Measurements from ENCODE around the gene TBXAS1.

TBXAS1 gene

DNA sequence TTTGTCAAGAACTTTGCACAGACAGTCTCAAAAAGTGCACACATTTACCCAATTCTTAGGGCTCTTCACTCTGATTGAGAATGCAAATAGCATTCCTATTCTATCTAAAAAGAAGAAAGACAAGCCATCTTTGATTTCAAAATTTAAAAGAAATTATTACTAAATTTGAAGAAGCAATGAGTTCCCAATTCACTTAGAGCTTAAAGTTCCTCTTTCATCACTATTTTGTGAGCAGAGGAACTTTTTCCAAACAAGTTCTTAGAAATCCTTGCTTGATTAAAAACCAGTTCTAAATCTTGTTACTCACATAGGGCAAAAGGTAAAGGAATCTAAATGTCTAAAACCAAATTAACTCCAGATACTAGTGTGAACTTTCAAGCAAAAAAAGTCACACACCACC, 56.4 kb downstream of the TBXAS1 start:
- ChIA-PET POLR2A (interaction anchor here (0.7 kb wide), 1 partner anchor 480 kb away, joined by 7 read pairs; no protein-coding TSS in a partner anchor), CTCF (interaction anchor here (1.6 to 1.8 kb wide), 2 partner anchors 14 to 40 kb away, joined by 4 read pairs; no protein-coding TSS in a partner anchor)
- TF ChIP-seq, protein P1, sequence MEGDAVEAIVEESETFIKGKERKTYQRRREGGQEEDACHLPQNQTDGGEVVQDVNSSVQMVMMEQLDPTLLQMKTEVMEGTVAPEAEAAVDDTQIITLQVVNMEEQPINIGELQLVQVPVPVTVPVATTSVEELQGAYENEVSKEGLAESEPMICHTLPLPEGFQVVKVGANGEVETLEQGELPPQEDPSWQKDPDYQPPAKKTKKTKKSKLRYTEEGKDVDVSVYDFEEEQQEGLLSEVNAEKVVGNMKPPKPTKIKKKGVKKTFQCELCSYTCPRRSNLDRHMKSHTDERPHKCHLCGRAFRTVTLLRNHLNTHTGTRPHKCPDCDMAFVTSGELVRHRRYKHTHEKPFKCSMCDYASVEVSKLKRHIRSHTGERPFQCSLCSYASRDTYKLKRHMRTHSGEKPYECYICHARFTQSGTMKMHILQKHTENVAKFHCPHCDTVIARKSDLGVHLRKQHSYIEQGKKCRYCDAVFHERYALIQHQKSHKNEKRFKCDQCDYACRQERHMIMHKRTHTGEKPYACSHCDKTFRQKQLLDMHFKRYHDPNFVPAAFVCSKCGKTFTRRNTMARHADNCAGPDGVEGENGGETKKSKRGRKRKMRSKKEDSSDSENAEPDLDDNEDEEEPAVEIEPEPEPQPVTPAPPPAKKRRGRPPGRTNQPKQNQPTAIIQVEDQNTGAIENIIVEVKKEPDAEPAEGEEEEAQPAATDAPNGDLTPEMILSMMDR (IDR thresholded peaks at IDR 0.05; ENCODE audit: control extremely low read depth, extremely low read depth, low read depth, missing control alignments) = no peak
- no peak for DNase-seq (ENCODE audit: extremely low spot score)

DNA sequence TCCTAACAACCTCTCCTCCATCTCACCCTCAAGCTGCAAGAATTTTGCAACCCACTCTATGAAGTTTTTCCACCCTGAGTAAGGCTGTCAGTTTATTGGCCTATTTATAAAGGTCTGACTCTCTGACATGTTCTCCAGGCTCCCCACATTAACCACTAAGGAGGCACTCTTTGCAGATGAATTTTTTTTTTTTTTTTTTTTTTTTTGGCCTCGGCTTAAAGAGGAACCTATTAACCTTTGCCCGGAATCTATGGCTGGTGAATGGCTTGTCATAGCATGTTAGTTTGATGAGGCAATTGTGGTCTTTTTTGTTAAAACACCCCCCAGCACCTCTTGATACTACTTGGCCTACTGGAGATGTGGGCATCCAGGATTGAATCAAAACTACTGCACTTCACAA, 57.1 kb downstream of the TBXAS1 start:
- ChIA-PET CTCF (interaction anchor here (1.8 kb wide), 1 partner anchor 13 kb away, joined by 4 read pairs; no protein-coding TSS in a partner anchor), POLR2A (interaction anchor here (0.7 kb wide), 1 partner anchor 480 kb away, joined by 7 read pairs; no protein-coding TSS in a partner anchor)
- DNase-seq (ENCODE audit: extremely low spot score) = no peak
- TF ChIP-seq, protein P1 (IDR thresholded peaks at IDR 0.05; ENCODE audit: control extremely low read depth, extremely low read depth, low read depth, missing control alignments) = no peak

DNA sequence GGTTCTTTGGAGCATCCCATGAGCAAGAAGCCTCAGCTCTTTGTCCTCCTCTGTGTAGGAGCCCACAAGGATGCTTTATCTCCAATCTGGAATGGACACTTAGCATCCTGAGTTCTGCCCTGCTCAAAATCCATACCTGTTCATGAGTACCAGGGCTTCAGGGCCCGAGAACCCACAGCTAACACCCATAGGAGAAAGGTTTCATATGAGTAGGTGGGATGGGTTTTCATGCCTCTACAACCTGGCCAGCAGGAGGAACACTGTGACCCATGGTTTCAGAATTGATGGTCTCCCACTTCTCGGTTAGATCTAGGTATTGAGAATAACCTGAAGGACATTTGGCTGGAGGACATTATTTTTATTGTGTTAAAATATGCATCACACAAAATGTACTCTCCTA, 57.8 kb downstream of the TBXAS1 start:
- TF ChIP-seq, protein P1 (IDR thresholded peaks at IDR 0.05; ENCODE audit: control extremely low read depth, extremely low read depth, low read depth, missing control alignments) = no peak
- no peak for DNase-seq (ENCODE audit: extremely low spot score)
- ChIA-PET POLR2A (no interaction called here), CTCF (interaction anchor here (1.3 kb wide), 2 partner anchors 29 to 30 kb away, joined by 3 read pairs; no protein-coding TSS in a partner anchor)

DNA sequence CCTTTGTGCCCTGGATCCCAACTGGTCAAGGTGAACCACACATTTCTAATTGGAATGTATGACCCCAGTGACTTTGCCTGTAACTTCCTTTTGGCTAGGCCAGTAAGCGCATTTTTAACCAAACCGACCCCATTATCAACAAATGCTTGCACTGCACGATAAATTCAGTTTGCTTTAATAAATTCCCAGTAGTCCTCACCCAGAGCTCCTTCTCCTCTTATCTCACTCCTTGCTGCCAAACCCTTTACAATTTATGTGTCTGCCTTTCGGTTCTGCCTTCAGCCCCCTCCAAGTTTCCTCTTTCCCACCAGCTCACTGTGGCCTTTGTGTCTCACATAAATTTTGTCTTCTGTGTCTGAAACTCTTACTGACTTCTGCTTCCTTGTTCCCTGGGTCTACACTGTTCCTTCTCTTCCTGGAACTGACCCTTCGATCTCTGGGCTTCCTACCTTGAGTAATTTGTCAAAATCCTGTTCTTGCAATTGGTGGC, 59.0 kb downstream of the TBXAS1 start:
- CTCF ChIA-PET = interaction anchor here (0.8 to 1.3 kb wide), 5 partner anchors 9 to 454 kb away, joined by 3 read pairs; no protein-coding TSS in a partner anchor
- TF ChIP-seq, protein P1 (IDR thresholded peaks at IDR 0.05; ENCODE audit: control extremely low read depth, extremely low read depth, low read depth, missing control alignments) = no peak
- POLR2A ChIA-PET = no interaction called here
- DNase-seq (ENCODE audit: extremely low spot score) = no peak

DNA sequence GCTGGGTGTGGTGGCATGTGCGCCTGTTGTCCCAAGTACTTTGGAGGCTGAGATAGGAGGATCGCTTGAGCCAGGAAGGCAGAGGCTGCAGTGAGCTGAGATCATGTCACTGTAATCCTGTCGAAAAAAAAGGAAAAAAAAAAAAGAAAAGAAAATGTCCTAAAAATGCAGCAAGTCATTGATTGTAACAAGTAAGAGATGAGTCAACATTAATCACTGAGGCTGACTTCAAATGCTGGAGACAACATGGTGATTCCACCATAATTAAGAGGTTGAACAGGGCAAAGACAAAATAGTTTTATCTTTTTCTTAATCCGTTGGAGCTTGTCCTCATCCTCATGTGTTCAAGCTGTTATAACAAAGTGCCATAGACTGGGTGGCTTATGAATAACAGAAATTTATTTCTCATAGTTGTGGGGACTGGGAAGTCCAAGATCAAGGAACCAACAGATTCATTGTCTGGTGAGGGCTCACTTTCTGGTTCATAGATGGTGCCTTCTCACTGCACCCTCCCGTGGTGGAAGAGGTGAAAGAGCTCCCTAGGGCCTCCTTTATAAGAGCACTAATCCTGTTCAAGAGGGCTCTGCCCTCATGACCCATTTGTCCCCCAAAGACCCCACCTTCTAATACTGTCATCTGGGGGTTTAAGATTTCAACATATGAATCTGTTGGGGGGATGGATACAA, 60.3 kb downstream of the TBXAS1 start:
- ChIA-PET POLR2A (no interaction called here), CTCF (interaction anchor here (0.8 kb wide), 1 partner anchor 242 kb away, joined by 3 read pairs; no protein-coding TSS in a partner anchor)
- DNase-seq (ENCODE audit: extremely low spot score) = no peak
- TF ChIP-seq, protein P1 (IDR thresholded peaks at IDR 0.05; ENCODE audit: control extremely low read depth, extremely low read depth, low read depth, missing control alignments) = no peak

DNA sequence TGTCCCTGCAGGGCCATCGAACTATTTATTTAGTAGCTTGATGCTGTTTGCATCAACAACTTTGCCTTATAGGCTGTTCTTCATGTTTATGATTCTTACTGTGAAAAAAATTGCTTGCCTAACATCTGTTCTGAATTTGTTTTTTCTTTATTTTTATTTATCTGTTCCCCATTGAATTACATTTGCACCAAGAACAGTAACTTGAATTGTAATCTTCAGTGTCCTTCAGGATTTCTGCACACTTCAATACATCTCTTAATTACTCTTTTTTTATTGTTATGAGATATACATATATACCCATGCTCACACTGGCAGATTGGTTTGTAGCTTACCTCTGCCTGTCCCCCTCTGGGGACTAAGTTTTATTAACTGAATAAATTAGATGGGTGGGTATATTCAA, 64.4 kb downstream of the TBXAS1 start:
- POLR2A ChIA-PET = no interaction called here
- TF ChIP-seq, protein P1 (IDR thresholded peaks at IDR 0.05; ENCODE audit: control extremely low read depth, extremely low read depth, low read depth, missing control alignments) = no peak
- no peak for DNase-seq (ENCODE audit: extremely low spot score)

More for the DNA sequence above, 64.4 kb downstream of the TBXAS1 start:
- CTCF ChIA-PET = interaction anchor here (0.6 to 2.4 kb wide), 7 partner anchors 8 to 248 kb away, joined by 3 to 7 read pairs (median 6); no protein-coding TSS in a partner anchor
